UCSD-AML1 (cell line): ENCODE measurements around the gene KLK15.
"Not testable (repeated sequence)": the region's sequence is repeated elsewhere in the genome, so short reads cannot be mapped to it uniquely, and the experiment has no call there.

ENCODE experiments used
- DNase-seq: peaks from one replicate; lab custom pipeline; 2025; ENCODE audit not compliant: unreplicated experiment; lab: John Stamatoyannopoulos, UW

The KLK15 gene

DNA sequence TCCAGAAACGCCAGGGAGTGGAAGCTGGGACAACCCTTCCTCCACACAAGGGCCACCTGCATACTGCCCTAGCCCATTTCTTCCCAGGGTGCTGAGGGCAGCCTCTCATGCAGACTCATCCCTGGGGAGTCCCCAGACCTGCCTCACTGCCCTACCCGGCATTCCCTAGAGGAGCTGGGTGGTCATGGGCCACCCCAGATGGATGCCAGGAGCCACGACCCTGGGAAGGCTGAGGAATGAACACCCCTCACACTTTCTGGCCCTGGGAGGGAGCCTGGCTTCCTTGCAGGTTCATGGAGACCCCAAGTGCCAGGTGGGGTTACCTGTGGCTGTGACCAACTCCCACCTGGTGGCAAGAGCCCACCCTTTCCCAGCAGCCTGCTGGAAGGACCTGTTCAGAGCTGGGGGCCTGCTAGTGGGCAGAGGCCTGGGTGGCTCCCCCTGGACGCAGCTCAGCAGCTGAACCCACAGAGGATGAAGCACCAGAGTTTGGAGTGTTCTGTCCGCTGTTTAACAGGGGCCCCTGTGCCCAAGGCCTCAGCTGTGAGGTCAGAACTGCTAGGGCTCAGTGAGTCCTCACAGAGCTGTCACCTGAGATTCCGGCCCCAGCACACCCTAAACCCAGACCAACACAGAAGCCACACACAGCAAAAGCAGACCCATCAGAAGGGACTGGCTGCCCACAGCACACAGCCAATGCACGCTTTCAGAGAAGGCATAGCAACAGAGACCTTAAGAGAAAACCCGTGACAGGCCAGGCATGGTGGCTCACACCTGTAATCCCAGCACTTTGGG, 36.5 kb downstream of the KLK15 start:
- DNase-seq: no peak

DNA sequence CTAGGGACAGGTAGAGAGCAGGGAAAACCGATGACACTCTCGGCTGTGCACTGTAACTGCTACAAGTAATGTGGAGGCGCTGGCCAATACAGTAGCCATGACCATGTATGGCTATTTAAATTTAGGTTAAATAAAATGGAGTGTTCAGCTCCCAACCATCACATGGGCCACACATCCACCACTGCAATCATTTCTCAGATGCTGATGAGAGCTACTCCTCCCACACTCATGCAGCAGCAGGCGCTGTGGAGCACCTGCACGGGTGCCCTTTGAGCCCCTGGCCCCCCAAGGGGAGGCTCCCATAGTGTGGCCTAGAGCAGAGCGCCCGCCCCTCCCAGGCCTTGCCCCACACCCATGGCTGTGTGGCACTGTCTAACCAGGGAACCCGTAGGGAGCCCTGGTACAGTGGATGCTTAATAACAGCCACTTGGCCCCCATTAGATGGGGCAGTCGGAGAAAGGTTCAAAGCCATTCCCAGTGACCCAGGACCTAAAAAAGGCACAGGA, 37.2 kb downstream of the KLK15 start:
- DNase-seq: no peak

- DNase-seq: no peak
Measured at GRCh38 chr19:50795664-50796073, 37.7 kb downstream of the KLK15 start.

GRCh38 chr19:50794876-50795663, 38.3 kb downstream of the KLK15 start:
- peak; percentile 27 for DNase-seq

DNA sequence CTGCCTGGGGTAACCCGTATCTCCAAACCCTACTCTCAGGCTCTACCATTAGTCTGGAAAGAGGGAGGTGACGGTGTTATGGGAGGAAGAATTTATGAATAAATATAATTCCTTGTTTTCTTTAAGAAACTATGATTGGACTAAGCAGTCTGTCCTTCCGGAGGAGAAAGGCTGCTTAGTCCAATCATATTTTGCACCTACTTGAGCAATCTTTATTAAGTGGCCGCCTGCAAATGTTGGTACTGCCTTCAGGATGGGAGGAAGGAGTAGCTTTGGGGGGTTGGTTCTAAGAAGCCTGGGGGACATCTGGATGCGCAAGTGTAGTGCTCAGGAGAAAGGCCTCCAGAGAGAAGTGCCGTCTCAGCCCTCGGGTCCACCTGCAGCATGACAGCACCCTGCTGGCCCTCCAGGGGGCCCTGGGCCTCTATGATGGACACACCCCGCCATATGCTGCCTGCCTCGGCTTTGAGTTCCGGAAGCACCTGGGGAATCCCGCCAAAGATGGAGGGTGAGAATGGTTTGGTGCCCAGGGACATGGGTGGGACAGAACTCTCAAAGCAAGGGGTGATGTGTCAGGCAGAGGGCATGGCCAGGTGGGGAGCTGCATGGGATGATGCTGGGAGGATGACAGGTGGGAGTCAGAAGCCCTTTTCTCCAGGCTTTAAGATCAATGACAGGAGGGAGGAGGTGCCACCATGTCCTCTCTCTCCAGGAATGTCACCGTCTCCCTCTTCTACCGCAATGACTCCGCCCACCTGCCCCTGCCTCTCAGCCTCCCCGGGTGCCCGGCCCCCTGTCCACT, 39.1 kb downstream of the KLK15 start:
- no peak for DNase-seq

- DNase-seq: no peak
Measured at GRCh38 chr19:50793558-50794065, 39.8 kb downstream of the KLK15 start.

DNA sequence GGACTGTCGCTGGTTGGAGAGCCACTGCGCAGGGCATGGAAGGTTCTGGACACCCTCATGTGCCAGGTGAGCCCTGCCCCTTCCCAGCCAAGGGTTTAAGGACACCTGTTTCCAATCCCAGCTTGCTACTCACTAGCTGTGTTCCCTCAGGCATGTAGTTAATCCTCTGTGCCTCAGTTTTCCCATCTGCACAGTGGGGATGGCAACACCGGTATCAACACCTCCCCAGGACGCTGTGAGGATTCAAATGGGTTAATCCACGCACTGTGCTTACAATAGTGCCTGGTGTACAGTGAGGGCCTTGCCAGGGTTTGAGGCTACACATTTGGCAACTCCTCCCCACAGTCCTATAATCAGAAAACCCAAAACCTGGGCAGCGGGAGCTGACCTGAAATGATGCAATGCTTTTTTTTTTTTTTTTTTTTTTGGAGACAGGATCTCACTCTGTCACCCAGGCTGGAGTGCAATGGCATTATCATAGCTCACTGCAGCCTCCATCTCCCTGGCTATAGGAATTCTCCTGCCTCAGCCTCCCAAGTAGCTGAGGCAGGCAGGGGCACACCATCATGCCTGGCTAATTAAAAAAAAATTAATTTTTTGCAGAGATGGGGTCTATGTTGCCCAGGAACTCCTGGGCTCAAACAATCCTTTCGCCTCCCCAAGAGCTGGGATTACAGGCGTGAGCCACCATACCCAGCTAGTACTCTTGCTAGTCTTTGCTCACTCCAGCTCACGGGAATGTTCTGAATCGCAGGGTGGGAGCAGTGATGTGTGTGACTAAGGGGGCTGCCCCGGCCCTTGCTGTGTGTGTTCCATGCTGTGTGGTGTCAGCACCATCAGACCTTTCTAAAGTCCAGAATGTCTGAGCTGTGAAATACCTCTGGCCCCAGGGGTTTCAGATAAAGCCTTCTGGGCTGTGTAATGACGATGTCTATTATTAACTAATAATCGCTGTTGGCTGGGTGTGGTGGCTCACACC, 40.8 kb downstream of the KLK15 start:
- DNase-seq: no peak

GRCh38 chr19:50791594-50792271, 41.6 kb downstream of the KLK15 start:
- no peak for DNase-seq

DNA sequence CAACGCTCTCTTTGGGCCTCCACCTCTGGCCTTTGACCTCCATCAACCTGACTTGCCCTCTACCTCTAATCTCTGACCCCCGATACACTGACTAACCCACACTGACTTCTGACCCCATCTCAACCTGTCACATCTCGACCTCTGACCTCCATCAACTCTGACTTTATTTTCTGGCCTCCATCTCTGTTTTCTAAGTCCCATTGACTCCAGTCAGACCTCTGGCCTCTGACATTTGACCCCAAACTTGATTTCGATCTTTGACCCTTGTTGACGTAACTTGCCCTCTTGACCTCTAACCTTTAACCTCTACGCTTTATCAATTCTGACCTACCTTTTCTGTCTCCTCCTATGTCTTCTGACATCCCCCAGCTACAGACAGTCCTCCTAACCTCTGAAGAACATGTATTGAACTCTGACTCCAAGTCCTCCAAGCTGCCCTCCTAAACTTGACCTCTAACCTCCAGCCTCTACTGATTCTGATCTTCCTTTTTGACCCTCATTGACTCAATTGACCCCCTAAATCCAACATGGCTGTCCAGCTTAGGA, 42.4 kb downstream of the KLK15 start:
- no peak for DNase-seq

DNA sequence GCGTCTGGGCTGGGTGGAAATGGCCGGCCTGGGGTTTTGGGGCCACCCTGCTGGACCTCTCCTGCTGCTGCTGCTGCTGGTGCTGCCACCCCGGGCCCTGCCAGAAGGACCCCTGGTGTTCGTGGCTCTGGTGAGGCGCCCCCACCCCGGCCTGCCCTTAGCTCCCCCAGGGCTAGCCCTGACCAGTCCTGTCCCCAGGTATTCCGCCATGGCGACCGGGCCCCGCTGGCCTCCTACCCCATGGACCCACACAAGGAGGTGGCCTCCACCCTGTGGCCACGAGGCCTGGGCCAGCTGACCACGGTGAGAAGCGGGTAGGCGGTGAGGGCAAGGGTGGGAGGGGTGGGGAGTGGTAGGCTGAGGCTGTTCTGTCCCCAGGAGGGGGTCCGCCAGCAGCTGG, 43.0 kb downstream of the KLK15 start, which contains the start of gene ACP4:
ACP4 (plus strand) TSS at position 20 of the 400 bp plus-strand sequence; CDS start at position 20, 0 bp downstream.
- no peak for DNase-seq

DNA sequence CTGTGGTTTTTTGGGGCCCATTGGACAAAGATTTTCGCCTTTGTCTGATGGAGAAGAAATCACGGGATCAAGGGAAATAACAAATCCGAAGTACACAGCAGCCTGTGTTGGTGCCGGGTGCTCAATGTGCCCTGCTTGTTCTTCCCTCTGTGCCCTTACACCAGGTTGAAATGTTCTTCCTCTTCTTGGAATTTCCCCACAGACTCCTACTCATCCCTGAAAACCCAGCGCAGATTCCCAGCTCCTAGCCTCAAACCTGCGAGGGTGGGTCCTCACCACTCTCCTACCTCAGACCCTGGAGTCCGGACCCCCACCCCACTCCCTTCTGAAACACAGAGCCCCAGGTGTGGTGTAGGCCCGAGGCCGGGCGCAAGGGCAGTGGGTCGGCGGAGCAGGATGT, 48.0 kb downstream of the KLK15 start:
- no peak for DNase-seq

- no peak for DNase-seq
Measured at GRCh38 chr19:50784710-50785109, 48.7 kb downstream of the KLK15 start.

DNA sequence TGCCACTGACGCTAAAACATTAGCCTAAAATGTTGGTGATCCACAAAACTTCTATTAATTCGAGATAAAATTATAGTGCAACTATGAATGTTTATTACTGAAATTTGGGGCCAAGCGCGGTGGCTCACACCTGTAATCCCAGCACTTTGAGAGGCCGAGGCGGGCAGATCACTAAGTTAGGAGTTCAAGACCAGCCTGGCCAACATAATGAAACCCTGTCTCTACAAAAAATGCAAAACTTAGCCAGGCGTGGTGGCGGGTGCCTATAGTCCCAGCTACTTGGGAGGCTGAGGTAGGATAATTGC, 49.6 kb downstream of the KLK15 start:
- DNase-seq: not testable (repeated sequence)

GRCh38 chr19:50780753-50781435, 52.5 kb downstream of the KLK15 start:
- no peak for DNase-seq

- no peak for DNase-seq
Measured at GRCh38 chr19:50779504-50780457, 53.6 kb downstream of the KLK15 start.

- no peak for DNase-seq
Measured at GRCh38 chr19:50778906-50779430, 54.4 kb downstream of the KLK15 start.

DNA sequence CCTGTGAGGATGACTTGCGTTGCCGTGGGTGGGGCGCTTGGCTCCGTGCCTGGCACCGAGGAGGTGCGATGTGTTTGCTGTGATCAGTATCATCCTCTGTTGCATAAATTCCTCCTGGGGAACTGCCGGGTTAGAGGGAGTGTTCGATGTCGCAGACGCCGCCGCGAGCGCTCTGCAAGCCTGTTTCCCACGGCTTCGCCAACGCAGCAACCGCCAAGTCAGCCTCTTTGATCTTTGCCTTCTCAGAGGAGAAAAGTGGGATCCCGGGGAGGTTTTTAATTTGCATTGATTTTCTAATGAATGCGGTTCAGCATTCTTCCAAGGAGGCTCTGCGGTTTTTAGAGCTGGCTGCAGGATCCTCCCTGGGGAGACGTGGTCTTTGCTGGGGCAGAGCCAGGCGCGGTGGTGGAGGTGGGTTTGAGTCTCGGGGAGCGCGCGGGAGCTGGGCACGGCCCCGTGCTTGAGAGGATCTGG, 55.5 kb downstream of the KLK15 start:
- no peak for DNase-seq
